ENCODE data around the gene ZRANB3. TPM values are rescaled to one million over a fixed set of nuclear protein-coding genes. Genes with fewer than 3 reads are reported as not detected.

The ZRANB3 gene
- total RNA-seq, 1 experiment from 2014 or later, result 12.0 TPM

GRCh38 chr2:135096665-135097446, 434.2 kb downstream of the ZRANB3 start:
- no peaks in the 10 kb centered on the region for H3K4me1 ChIP-seq (ENCODE audit: control insufficient read depth in 1 of 2, insufficient read depth in 2 of 2, low read length in 2 of 2)
- intact Hi-C loops (cut with micrococcal nuclease), result no loop called here
- H3K4me2 ChIP-seq (ENCODE audit: low read length), result no peak overlapping the region

More at GRCh38 chr2:135096665-135097446, 434.2 kb downstream of the ZRANB3 start:
- H3K79me2 ChIP-seq (ENCODE audit: insufficient read depth, low read length), result no peaks in the 10 kb centered on the region
- ChIA-PET POLR2A (no interaction called here), RAD21 (ENCODE audit: low non-redundant PET in 1 of 2, low total read pairs in 2 of 2, uncharacterized antibody in 2 of 2, unreplicated experiment in 2 of 2) (no interaction called here), CTCF (no interaction called here)
- H3K9ac ChIP-seq (ENCODE audit: low read length), result no peak overlapping the region
- H3K27ac ChIP-seq (ENCODE audit: low read depth, low read length), result no peak overlapping the region
- H3K27me3 ChIP-seq (ENCODE audit: insufficient read depth, low read length), result no peaks in the 10 kb centered on the region
- no peaks in the 10 kb centered on the region for H3K36me3 ChIP-seq (ENCODE audit: control insufficient read depth in 1 of 2, insufficient read depth in 2 of 2, low read length in 2 of 2)
- no peak for ATAC-seq
- no peaks in the 10 kb centered on the region for H3K9me3 ChIP-seq (ENCODE audit: control insufficient read depth in 1 of 2, insufficient read depth in 1 of 2, low read depth in 1 of 2, low read length in 2 of 2)
- no TSS peak for BruUV-seq (replicated peaks)
- TF ChIP-seq CBX3 (IDR thresholded peaks at IDR 0.05; ENCODE audit: low read depth) (no peak), TCF7L2 (IDR thresholded peaks at IDR 0.05; ENCODE audit: borderline replicate concordance, extremely low read depth, insufficient read depth, insufficient read length) (no peak), SIN3A (IDR thresholded peaks at IDR 0.05; ENCODE audit: low read depth) (no peak), EZH2 (IDR thresholded peaks at IDR 0.05) (no peak), ZBTB33 (IDR thresholded peaks at IDR 0.05; ENCODE audit: extremely low read depth, insufficient replicate concordance, low read length) (no peak), JUND (IDR thresholded peaks at IDR 0.05) (no peak), YY1 (IDR thresholded peaks at IDR 0.05; ENCODE audit: extremely low read depth, insufficient replicate concordance, low read depth, low read length) (no peak), FOSL1 (IDR thresholded peaks at IDR 0.05; ENCODE audit: low read depth) (no peak), POLR2A (IDR thresholded peaks at IDR 0.05; ENCODE audit: borderline replicate concordance, extremely low read depth, insufficient read depth, insufficient read length) (no peak), CTCF (IDR thresholded peaks at IDR 0.05 in 2 of 3, conservative IDR thresholded peaks at IDR 0.05 in 1 of 3; ENCODE audit: borderline replicate concordance in 1 of 3, insufficient read depth in 1 of 3, low read depth in 2 of 3, low read length in 2 of 3) (no peak), EZH2phosphoT487 (IDR thresholded peaks at IDR 0.05; ENCODE audit: borderline replicate concordance) (no peak), ELF1 (IDR thresholded peaks at IDR 0.05; ENCODE audit: borderline replicate concordance, low read depth) (no peak), SP1 (IDR thresholded peaks at IDR 0.05; ENCODE audit: low read depth) (no peak), ZNF274 (IDR thresholded peaks at IDR 0.05; ENCODE audit: low read depth, low read length) (no peak), REST (IDR thresholded peaks at IDR 0.05; ENCODE audit: low read depth) (no peak), ZFX (IDR thresholded peaks at IDR 0.05) (no peak), EGR1 (IDR thresholded peaks at IDR 0.05; ENCODE audit: low read depth) (no peak)
- TF ChIP-seq, protein P1, sequence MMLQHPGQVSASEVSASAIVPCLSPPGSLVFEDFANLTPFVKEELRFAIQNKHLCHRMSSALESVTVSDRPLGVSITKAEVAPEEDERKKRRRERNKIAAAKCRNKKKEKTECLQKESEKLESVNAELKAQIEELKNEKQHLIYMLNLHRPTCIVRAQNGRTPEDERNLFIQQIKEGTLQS (IDR thresholded peaks at IDR 0.05), result no peak
- TF ChIP-seq, protein P2, sequence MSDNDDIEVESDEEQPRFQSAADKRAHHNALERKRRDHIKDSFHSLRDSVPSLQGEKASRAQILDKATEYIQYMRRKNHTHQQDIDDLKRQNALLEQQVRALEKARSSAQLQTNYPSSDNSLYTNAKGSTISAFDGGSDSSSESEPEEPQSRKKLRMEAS (IDR thresholded peaks at IDR 0.05), result no peak
- no peak overlapping the region for H2AFZ ChIP-seq (ENCODE audit: low read depth, low read length, poor library complexity, severe bottlenecking)
- H3K4me3 ChIP-seq (replicated peaks in 1 of 2; ENCODE audit: low read depth in 1 of 2, low read length in 2 of 2), result no peak overlapping the region
- DNase-seq (ENCODE audit: low read depth, low spot score), result no peak
- H3K9me2 ChIP-seq (ENCODE audit: insufficient read depth), result no peaks in the 10 kb centered on the region
- H4K20me1 ChIP-seq (ENCODE audit: insufficient read depth), result no peaks in the 10 kb centered on the region

Data from HCT116 (cell line).